GM18858 (cell line): Measurements from ENCODE around the gene ILRUN.
A peak's percentile ranks its signal among the peaks of the same experiment; 100 is the strongest.
"Not testable (repeated sequence)": the region's sequence is repeated elsewhere in the genome, so short reads cannot be mapped to it uniquely, and the experiment has no call there.

Experiments used
- ATAC-seq: cut with Tn5 transposase; IDR thresholded peaks from one replicate; pipeline ENCODE4 v1.9.1; 2021; ENCODE audit not compliant: unreplicated experiment

The ILRUN gene

DNA sequence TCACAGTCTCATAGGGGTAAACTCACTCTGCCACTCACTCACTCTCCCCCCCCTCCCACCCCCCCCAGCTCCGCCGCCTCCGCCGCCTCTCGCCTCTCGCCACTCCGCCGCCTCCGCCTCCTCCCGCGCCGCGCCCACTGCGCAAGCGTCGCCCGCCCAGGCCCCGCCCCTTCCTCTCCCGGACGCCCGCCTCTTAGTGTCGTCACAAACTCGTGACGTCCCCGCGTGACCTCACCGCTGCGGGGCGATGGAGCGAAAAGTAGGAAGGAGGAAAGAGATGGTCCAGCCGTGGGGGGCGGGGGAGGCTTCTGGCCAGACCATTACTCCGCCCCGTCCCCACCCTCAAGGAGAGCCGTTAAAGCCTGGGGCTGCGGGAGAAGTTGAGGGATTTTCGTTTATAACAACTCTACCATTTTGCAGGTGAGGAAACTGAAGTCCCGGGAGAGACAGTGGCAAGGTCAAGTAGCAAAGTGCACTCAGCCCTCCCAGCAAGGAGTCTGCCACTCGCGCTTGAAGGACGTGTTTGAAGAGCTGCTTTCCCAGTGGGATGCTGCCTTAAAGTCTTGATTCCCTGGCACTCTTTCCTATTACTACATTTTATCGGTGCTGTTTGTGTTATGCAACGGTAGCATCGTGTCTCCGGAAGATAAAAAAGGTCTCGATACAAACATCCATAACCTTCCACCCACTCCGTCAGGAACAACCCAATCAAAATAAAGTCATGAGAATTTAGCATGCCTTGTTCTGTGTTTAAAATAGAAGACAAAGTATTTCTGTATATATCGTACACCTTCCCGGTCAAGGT is at the start of gene ILRUN:
Gene ILRUN (minus strand): TSS at position 29 of the 805 bp plus-strand sequence. CDS start 164 bp downstream, outside the sequence.
- peak; percentile 45 for ATAC-seq

DNA sequence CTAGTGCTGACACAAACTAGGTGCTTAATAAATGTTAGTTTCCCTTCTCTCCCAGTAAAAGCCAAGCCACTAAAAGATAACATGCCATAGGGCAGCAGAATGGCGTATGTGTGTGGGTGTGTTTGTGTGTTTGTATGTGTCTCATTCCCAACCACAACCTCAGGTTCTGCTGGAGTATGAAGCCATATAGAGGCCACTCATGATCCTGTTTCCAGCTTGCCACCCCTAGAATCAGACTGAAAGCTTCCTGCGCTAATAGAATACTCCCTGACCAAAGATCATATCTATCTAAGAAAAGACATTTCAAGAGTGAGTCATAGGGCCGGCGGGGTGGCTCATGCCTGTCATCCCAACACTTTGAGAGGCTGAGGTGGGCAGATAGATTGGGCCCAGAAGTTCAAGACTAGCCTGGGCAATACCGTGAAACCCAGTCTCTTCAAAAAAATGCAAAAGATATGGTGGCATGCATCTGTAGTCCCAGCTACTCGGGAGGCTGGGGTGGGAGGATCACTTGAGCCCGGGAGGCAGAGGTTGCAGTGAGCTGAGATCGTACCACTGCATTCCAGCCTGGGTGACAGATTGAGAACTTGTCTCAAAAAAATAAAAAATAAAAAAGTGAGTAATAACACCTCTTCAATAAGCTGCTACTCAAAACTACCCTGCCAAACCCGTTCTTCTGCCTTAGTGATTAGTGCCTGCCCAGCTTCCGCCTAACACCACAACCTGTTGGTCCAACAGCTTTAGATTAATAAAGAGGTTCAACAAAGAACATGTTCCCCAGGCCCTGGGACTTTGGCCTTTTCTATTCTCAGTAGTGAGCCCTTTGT is 48.9 kb upstream of the ILRUN start:
- no peak for ATAC-seq

- not testable (repeated sequence) for ATAC-seq
Measured at GRCh38 chr6:34744294-34744647, 47.7 kb upstream of the ILRUN start.

- no peak for ATAC-seq
Measured at GRCh38 chr6:34743625-34744293, 47.2 kb upstream of the ILRUN start.

DNA sequence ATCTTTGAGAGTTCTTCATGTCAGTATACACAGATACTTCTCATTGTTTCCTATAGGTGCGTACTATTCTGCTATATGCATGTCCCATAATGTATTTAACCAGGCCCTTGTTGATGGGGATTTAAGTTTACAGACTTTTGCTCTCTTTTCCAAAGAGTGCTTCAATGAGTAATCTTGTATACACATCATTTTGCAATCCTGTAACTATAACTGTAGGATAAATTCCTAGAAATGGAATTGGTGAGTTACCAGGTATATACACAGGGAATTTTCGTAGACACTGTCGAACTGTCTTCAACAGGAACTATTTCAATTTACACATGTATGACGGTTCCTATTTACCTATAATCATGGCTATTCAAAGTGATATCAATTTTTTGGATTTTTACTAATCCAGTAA is 45.5 kb upstream of the ILRUN start:
- ATAC-seq, result no peak

- ATAC-seq, result no peak
Measured at GRCh38 chr6:34736823-34737222, 40.3 kb upstream of the ILRUN start.

GRCh38 chr6:34731393-34732060 is 35.0 kb upstream of the ILRUN start:
- ATAC-seq, result no peak

GRCh38 chr6:34729631-34730470 is 33.3 kb upstream of the ILRUN start:
- ATAC-seq, result no peak

- ATAC-seq, result no peak
Measured at GRCh38 chr6:34726055-34726454, 29.5 kb upstream of the ILRUN start.

- ATAC-seq, result no peak
Measured at GRCh38 chr6:34723203-34723602, 26.6 kb upstream of the ILRUN start.

DNA sequence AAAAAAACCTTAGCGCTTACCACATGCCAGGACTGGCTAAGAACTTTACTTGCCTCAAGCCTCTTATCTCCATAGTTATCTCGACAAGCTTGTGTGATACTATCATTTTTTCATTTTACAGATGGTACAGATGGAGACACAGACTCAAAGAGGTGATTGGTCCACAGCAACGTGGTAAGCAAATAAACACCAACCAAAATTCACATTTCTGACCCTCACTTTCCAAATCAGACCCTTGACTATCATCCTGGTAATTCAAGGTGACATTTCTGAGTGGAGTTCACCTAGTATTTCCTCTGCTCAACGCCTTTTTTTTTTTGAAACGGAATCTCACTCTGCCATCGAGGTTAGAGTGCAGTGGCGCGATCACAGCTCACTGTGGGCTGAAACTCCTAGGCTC is 25.9 kb upstream of the ILRUN start:
- ATAC-seq, result no peak

DNA sequence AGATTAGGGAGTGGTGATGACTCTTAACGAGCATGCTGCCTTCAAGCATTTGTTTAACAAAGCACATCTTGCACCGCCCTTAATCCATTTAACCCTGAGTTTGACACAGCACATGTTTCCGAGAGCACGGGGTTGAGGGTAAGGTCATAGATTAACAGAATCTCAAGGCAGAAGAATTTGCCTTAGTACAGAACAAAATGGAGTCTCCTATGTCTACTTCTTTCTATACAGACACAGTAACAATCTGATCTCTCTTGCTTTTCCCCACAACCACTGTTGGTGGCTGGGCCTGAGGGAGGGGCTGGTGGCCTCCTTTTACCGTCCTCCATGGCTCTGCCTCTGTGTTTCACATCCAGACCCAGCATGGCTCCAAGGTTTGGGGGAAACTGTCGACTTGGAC is 23.6 kb upstream of the ILRUN start:
- ATAC-seq, result not testable (repeated sequence)

DNA sequence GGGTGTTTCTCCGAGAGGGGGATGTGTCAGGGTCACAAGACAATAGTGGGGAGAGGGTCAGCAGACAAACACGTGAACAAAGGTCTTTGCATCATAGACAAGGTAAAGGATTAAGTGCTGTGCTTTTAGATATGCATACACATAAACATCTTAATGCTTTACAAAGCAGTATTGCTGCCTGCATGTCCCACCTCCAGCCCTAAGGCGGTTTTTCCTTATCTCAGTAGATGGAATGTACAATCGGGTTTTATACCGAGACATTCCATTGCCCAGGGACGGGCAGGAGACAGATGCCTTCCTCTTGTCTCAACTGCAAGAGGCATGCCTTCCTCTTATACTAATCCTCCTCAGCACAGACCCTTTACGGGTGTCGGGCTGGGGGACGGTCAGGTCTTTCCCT is 23.1 kb upstream of the ILRUN start:
- not testable (repeated sequence) for ATAC-seq

- ATAC-seq, result no peak
Measured at GRCh38 chr6:34718976-34719375, 22.4 kb upstream of the ILRUN start.

GRCh38 chr6:34717466-34717865 is 20.9 kb upstream of the ILRUN start:
- ATAC-seq, result no peak

- ATAC-seq, result no peak
Measured at GRCh38 chr6:34714663-34715062, 18.1 kb upstream of the ILRUN start.

DNA sequence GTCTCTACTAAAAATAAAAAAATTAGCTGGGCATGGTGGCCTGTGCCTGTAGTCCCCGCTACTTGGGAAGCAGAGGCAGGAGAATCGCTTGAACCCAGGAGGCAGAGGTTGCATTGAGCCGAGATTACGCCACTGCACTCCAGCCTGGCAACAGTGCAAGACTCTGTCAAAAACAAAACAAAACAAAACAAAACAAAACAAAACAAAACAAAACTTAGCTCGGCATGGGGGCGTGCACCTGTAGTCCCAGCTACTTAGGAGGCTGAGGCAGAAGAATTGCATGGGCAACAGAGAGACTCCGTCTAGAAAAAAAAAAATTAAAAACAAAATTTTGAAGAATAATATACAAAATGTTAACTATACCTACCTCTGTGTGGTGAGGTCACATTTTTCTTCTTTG is 16.3 kb upstream of the ILRUN start:
- not testable (repeated sequence) for ATAC-seq

DNA sequence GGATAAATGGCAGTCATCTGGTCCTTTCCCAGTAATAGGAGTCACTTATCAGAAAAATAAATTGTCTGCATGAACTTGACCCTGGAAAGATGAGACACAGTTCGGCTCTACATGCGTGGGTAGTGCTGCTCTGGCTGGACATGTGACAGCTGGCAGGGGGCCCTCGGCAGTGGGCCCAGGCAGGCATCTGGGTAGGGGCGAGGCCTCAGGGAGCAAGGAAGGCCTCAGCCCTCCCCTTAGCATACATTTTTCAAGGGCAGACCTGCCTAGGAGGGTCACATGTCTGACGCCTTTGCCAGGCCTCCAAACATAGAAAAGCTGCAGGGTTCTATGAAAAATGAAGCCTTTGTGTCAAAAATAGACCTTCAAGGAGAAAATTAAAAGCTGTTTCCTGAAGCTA is 12.8 kb upstream of the ILRUN start:
- no peak for ATAC-seq

- ATAC-seq, result no peak
Measured at GRCh38 chr6:34705241-34705640, 8.7 kb upstream of the ILRUN start.

- no peak for ATAC-seq
Measured at GRCh38 chr6:34701199-34701598, 4.6 kb upstream of the ILRUN start.
